ENCODE measurements around the gene CD79A.
"Not testable (repeated sequence)": the region's sequence is repeated elsewhere in the genome, so short reads cannot be mapped to it uniquely, and the experiment has no call there.

Gene CD79A

GRCh38 chr19:41872775-41873647 lies 4.1 kb upstream of the CD79A start:
- Histone ChIP-seq H3K4me3 (ENCODE audit: low read length in 2 of 2) (no peak overlapping the region), H3K27ac (ENCODE audit: low read length) (no peak overlapping the region), H3K36me3 (ENCODE audit: control insufficient read depth in 2 of 2, insufficient read depth in 2 of 2, low read length in 2 of 2) (peaks cover 25 to 26% of the 10 kb centered on the region in 2 donors), H3K27me3 (ENCODE audit: control insufficient read depth in 1 of 2, insufficient read depth in 2 of 2, low read length in 2 of 2) (no peaks in the 10 kb centered on the region), H3K9me3 (ENCODE audit: control insufficient read depth in 2 of 2, low read length in 2 of 2) (no peaks in the 10 kb centered on the region), H3K4me1 (ENCODE audit: control insufficient read depth, insufficient read depth, low read length) (no peaks in the 10 kb centered on the region), H3K9ac (ENCODE audit: low read length in 2 of 2) (no peak overlapping the region)

GRCh38 chr19:41875973-41876372 lies 1.1 kb upstream of the CD79A start:
- not testable (repeated sequence) for H3K27ac ChIP-seq (ENCODE audit: low read length); H3K4me3 ChIP-seq (ENCODE audit: low read length in 2 of 2)

GRCh38 chr19:41877916-41878905 lies 1.1 kb downstream of the CD79A start:
- H3K9me3 ChIP-seq (ENCODE audit: control insufficient read depth in 2 of 2, low read length in 2 of 2): no peaks in the 10 kb centered on the region
- H3K36me3 ChIP-seq (ENCODE audit: control insufficient read depth in 2 of 2, insufficient read depth in 2 of 2, low read length in 2 of 2): no peaks in the 10 kb centered on the region
- peaks cover 5% of the 10 kb centered on the region for H3K4me1 ChIP-seq (ENCODE audit: control insufficient read depth, insufficient read depth, low read length)
- no peak overlapping the region for H3K9ac ChIP-seq (ENCODE audit: low read length in 2 of 2)
- no peaks in the 10 kb centered on the region for H3K27me3 ChIP-seq (ENCODE audit: control insufficient read depth in 1 of 2, insufficient read depth in 2 of 2, low read length in 2 of 2)
- no peak overlapping the region for H3K27ac ChIP-seq (ENCODE audit: low read length)
- H3K4me3 ChIP-seq (ENCODE audit: low read length in 2 of 2): no peak overlapping the region

More at GRCh38 chr19:41875973-41876372, 1.1 kb upstream of the CD79A start:
- not testable (repeated sequence) for H3K27me3 ChIP-seq (ENCODE audit: control insufficient read depth in 1 of 2, insufficient read depth in 2 of 2, low read length in 2 of 2); H3K36me3 ChIP-seq (ENCODE audit: control insufficient read depth in 2 of 2, insufficient read depth in 2 of 2, low read length in 2 of 2); H3K9me3 ChIP-seq (ENCODE audit: control insufficient read depth in 2 of 2, low read length in 2 of 2); H3K9ac ChIP-seq (ENCODE audit: low read length in 2 of 2); H3K4me1 ChIP-seq (ENCODE audit: control insufficient read depth, insufficient read depth, low read length)

- no peaks in the 10 kb centered on the region for H3K36me3 ChIP-seq (ENCODE audit: control insufficient read depth in 2 of 2, insufficient read depth in 2 of 2, low read length in 2 of 2)
- no peak overlapping the region for H3K4me3 ChIP-seq (ENCODE audit: low read length in 2 of 2)
- no peaks in the 10 kb centered on the region for H3K27me3 ChIP-seq (ENCODE audit: control insufficient read depth in 1 of 2, insufficient read depth in 2 of 2, low read length in 2 of 2)
- H3K9me3 ChIP-seq (ENCODE audit: control insufficient read depth in 2 of 2, low read length in 2 of 2): no peaks in the 10 kb centered on the region
- peaks cover 10% of the 10 kb centered on the region for H3K4me1 ChIP-seq (ENCODE audit: control insufficient read depth, insufficient read depth, low read length)
- no peak overlapping the region for H3K9ac ChIP-seq (ENCODE audit: low read length in 2 of 2)
- no peak overlapping the region for H3K27ac ChIP-seq (ENCODE audit: low read length)
Observed at GRCh38 chr19:41879080-41879479, 2.0 kb downstream of the CD79A start.

GRCh38 chr19:41879670-41880328 lies 2.7 kb downstream of the CD79A start:
- Histone ChIP-seq H3K27ac (ENCODE audit: low read length) (no peak overlapping the region), H3K4me3 (ENCODE audit: low read length in 2 of 2) (no peak overlapping the region), H3K9ac (ENCODE audit: low read length in 2 of 2) (no peak overlapping the region), H3K4me1 (ENCODE audit: control insufficient read depth, insufficient read depth, low read length) (peaks cover 14% of the 10 kb centered on the region), H3K36me3 (ENCODE audit: control insufficient read depth in 2 of 2, insufficient read depth in 2 of 2, low read length in 2 of 2) (no peaks in the 10 kb centered on the region), H3K9me3 (ENCODE audit: control insufficient read depth in 2 of 2, low read length in 2 of 2) (no peaks in the 10 kb centered on the region), H3K27me3 (ENCODE audit: control insufficient read depth in 1 of 2, insufficient read depth in 2 of 2, low read length in 2 of 2) (no peaks in the 10 kb centered on the region)

- H3K9ac ChIP-seq (ENCODE audit: low read length in 2 of 2): no peak overlapping the region
- no peak overlapping the region for H3K27ac ChIP-seq (ENCODE audit: low read length)
- no peaks in the 10 kb centered on the region for H3K9me3 ChIP-seq (ENCODE audit: control insufficient read depth in 2 of 2, low read length in 2 of 2)
- H3K4me1 ChIP-seq (ENCODE audit: control insufficient read depth, insufficient read depth, low read length): peaks cover 17% of the 10 kb centered on the region
- H3K36me3 ChIP-seq (ENCODE audit: control insufficient read depth in 2 of 2, insufficient read depth in 2 of 2, low read length in 2 of 2): no peaks in the 10 kb centered on the region
- no peaks in the 10 kb centered on the region for H3K27me3 ChIP-seq (ENCODE audit: control insufficient read depth in 1 of 2, insufficient read depth in 2 of 2, low read length in 2 of 2)
- no peak overlapping the region for H3K4me3 ChIP-seq (ENCODE audit: low read length in 2 of 2)
Observed at GRCh38 chr19:41880329-41880708, 3.2 kb downstream of the CD79A start.

- peaks cover 22% of the 10 kb centered on the region for H3K4me1 ChIP-seq (ENCODE audit: control insufficient read depth, insufficient read depth, low read length)
- H3K27me3 ChIP-seq (ENCODE audit: control insufficient read depth in 1 of 2, insufficient read depth in 2 of 2, low read length in 2 of 2): no peaks in the 10 kb centered on the region
- peak within 1 kb of the TSS; percentile 93 to 98 for H3K4me3 ChIP-seq (ENCODE audit: low read length in 2 of 2)
- H3K9me3 ChIP-seq (ENCODE audit: control insufficient read depth in 2 of 2, low read length in 2 of 2): no peaks in the 10 kb centered on the region
- peak within 1 kb of the TSS; percentile 55 for H3K27ac ChIP-seq (ENCODE audit: low read length)
- no peaks in the 10 kb centered on the region for H3K36me3 ChIP-seq (ENCODE audit: control insufficient read depth in 2 of 2, insufficient read depth in 2 of 2, low read length in 2 of 2)
- peak within 1 kb of the TSS; percentile 78 to 86 for H3K9ac ChIP-seq (ENCODE audit: low read length in 2 of 2)
Observed at GRCh38 chr19:41882568-41883462, 5.7 kb downstream of the CD79A start, which contains the start of gene ARHGEF1. ARHGEF1 (plus strand) TSS chr19:41883184; CDS start chr19:41888083, 4,899 bp downstream.

- H3K9ac ChIP-seq (ENCODE audit: low read length in 2 of 2): peak overlapping the region; percentile 78 to 86
- H3K27me3 ChIP-seq (ENCODE audit: control insufficient read depth in 1 of 2, insufficient read depth in 2 of 2, low read length in 2 of 2): no peaks in the 10 kb centered on the region
- H3K36me3 ChIP-seq (ENCODE audit: control insufficient read depth in 2 of 2, insufficient read depth in 2 of 2, low read length in 2 of 2): no peaks in the 10 kb centered on the region
- peak overlapping the region; percentile 93 to 98 for H3K4me3 ChIP-seq (ENCODE audit: low read length in 2 of 2)
- peaks cover 22% of the 10 kb centered on the region for H3K4me1 ChIP-seq (ENCODE audit: control insufficient read depth, insufficient read depth, low read length)
- peak overlapping the region; percentile 55 for H3K27ac ChIP-seq (ENCODE audit: low read length)
- no peaks in the 10 kb centered on the region for H3K9me3 ChIP-seq (ENCODE audit: control insufficient read depth in 2 of 2, low read length in 2 of 2)
Observed at GRCh38 chr19:41883463-41883820, 6.4 kb downstream of the CD79A start.

GRCh38 chr19:41883821-41884733 lies 7.0 kb downstream of the CD79A start:
- Histone ChIP-seq H3K4me3 (ENCODE audit: low read length in 2 of 2) (peak overlapping the region; percentile 93 to 98), H3K27ac (ENCODE audit: low read length) (peak overlapping the region; percentile 55), H3K9ac (ENCODE audit: low read length in 2 of 2) (peak overlapping the region; percentile 80 to 86), H3K9me3 (ENCODE audit: control insufficient read depth in 2 of 2, low read length in 2 of 2) (no peaks in the 10 kb centered on the region), H3K36me3 (ENCODE audit: control insufficient read depth in 2 of 2, insufficient read depth in 2 of 2, low read length in 2 of 2) (peaks cover 0 to 2% of the 10 kb centered on the region in 2 donors), H3K27me3 (ENCODE audit: control insufficient read depth in 1 of 2, insufficient read depth in 2 of 2, low read length in 2 of 2) (no peaks in the 10 kb centered on the region), H3K4me1 (ENCODE audit: control insufficient read depth, insufficient read depth, low read length) (peaks cover 22% of the 10 kb centered on the region)

Measured in stomach smooth muscle (tissue), 2 donors.